Activated CD4-positive, alpha-beta T cell treated with anti-CD3 and anti-CD28 coated beads, Interleukin-2, Interleukin-6, amounts not matched to agents 100 ng/mL and 50 ng/mL, durations not matched to agents 16 hours and 8 hours (primary cell): ENCODE results near the gene KLRG1.

Source experiments
- DNase-seq: peaks from one replicate; pipeline ENCODE4 v3.0.0-alpha.2; 2020

Gene KLRG1

GRCh38 chr12:8987163-8987562 lies 2.2 kb upstream of the KLRG1 start:
- DNase-seq, result no peak

GRCh38 chr12:8987685-8988084 lies 1.7 kb upstream of the KLRG1 start:
- DNase-seq, result peak; percentile 8

- DNase-seq, result peak; percentile 11
These were observed 2.3 kb downstream of the KLRG1 start for GRCh38 chr12:8991371-8992345.

GRCh38 chr12:8993827-8994226 lies 4.5 kb downstream of the KLRG1 start:
- DNase-seq, result no peak

GRCh38 chr12:8995021-8995775 lies 5.9 kb downstream of the KLRG1 start:
- DNase-seq, result no peak

- peak; percentile 84 for DNase-seq
These were observed 7.5 kb downstream of the KLRG1 start for GRCh38 chr12:8996682-8997405.

- no peak for DNase-seq
These were observed 11.9 kb downstream of the KLRG1 start for GRCh38 chr12:9001233-9001632.

GRCh38 chr12:9002335-9002734 lies 13.0 kb downstream of the KLRG1 start:
- DNase-seq, result no peak

- no peak for DNase-seq
These were observed 33.2 kb downstream of the KLRG1 start for GRCh38 chr12:9022592-9022991.

GRCh38 chr12:9024512-9024911 lies 35.2 kb downstream of the KLRG1 start:
- no peak for DNase-seq

GRCh38 chr12:9027161-9028059 lies 38.1 kb downstream of the KLRG1 start:
- peak; percentile 47 for DNase-seq

GRCh38 chr12:9030776-9031175 lies 41.4 kb downstream of the KLRG1 start:
- DNase-seq, result no peak

GRCh38 chr12:9032202-9032964 lies 43.0 kb downstream of the KLRG1 start:
- DNase-seq, result no peak

GRCh38 chr12:9033265-9033887 lies 44.0 kb downstream of the KLRG1 start:
- DNase-seq, result no peak

- no peak for DNase-seq
These were observed 44.7 kb downstream of the KLRG1 start for GRCh38 chr12:9034095-9034494.

- DNase-seq, result no peak
These were observed 46.9 kb downstream of the KLRG1 start for GRCh38 chr12:9036227-9036626.

GRCh38 chr12:9037431-9037830 lies 48.1 kb downstream of the KLRG1 start:
- peak; percentile 5 for DNase-seq

- DNase-seq, result peak; percentile 63
These were observed 50.1 kb downstream of the KLRG1 start for GRCh38 chr12:9039397-9039977.

GRCh38 chr12:9040484-9041186 lies 51.3 kb downstream of the KLRG1 start:
- no peak for DNase-seq

- DNase-seq, result no peak
These were observed 52.0 kb downstream of the KLRG1 start for GRCh38 chr12:9041321-9041720.
